Glutamatergic neuron (in vitro differentiated cells): ENCODE measurements around the gene ARHGAP6. TPM values are rescaled to one million over a fixed set of nuclear protein-coding genes. Genes with fewer than 3 reads are reported as not detected.
"Not testable (repeated sequence)": the region's sequence is repeated elsewhere in the genome, so short reads cannot be mapped to it uniquely, and the experiment has no call there.

ENCODE experiments used
- DNase-seq: peaks from one replicate; pipeline ENCODE4 v3.0.0; 2022
- H3K27ac Mint-ChIP-seq: one replicate; pipeline ENCODE4 v1.8.0; 2020; ENCODE audit warnings: mild to moderate bottlenecking, mixed read lengths, inconsistent platforms; ENCODE audit not compliant: unreplicated experiment
- H3K27me3 Mint-ChIP-seq: one replicate; pipeline ENCODE4 v1.8.0; 2020; ENCODE audit warnings: mild to moderate bottlenecking, moderate library complexity, mixed read lengths, inconsistent platforms; ENCODE audit not compliant: unreplicated experiment
- H3K36me3 Mint-ChIP-seq: one replicate; pipeline ENCODE4 v1.8.0; 2020; ENCODE audit warnings: mild to moderate bottlenecking, mixed read lengths, inconsistent platforms; ENCODE audit not compliant: unreplicated experiment
- H3K4me1 Mint-ChIP-seq: one replicate; pipeline ENCODE4 v1.8.0; 2020; ENCODE audit warnings: mild to moderate bottlenecking, low read depth, mixed read lengths, inconsistent platforms; ENCODE audit not compliant: unreplicated experiment
- H3K4me3 Mint-ChIP-seq: one replicate; pipeline ENCODE4 v1.8.0; 2020; ENCODE audit warnings: mild to moderate bottlenecking, mixed read lengths, inconsistent platforms; ENCODE audit not compliant: unreplicated experiment
- H3K9me3 Mint-ChIP-seq: one replicate; pipeline ENCODE4 v1.8.0; 2020; ENCODE audit warnings: mild to moderate bottlenecking, moderate library complexity, mixed read lengths, inconsistent platforms; ENCODE audit not compliant: unreplicated experiment
- CTCF ChIP-seq: fragments of 200-600 bp; sonication (generic); IDR thresholded peaks from one replicate; pipeline ENCODE4 v1.5.0; 2021; ENCODE audit not compliant: partially characterized antibody, unreplicated experiment
- total RNA-seq: library from RNA; stranded (reverse); fragmentation: NEBNext Ultra II Directional; extraction: Animal tissue kit (Norgen Biotek cat#: 25700); gene quantifications from one replicate; pipeline ENCODE4 v1.2.1, GENCODE V29; 2021; ENCODE audit not compliant: unreplicated experiment

The ARHGAP6 gene
- total RNA-seq, 1 donor from 2014 or later, result 3.6 TPM

DNA sequence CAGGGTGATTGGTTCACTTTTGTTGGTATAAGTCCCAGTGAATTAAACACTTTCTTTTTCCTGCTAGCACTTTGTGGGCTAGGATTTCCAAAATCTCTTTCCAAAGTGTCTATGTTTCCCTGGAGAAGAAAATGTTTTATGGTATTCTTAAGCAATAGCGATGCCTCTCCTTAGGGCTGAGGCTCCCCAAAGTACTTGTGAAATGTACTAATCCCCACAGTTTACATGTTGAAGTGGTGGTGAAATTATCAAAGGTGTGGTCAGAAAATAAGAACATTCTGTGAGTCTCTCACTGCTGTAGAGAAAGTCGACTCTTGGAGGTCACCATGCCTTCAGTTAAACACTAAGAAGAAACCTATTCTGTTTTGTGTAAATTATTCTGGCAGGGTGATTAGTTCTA lies 424.0 kb downstream of the ARHGAP6 start:
- H3K27me3 Mint-ChIP-seq, result no peaks in the 10 kb centered on the region
- no peaks in the 10 kb centered on the region for H3K9me3 Mint-ChIP-seq
- TF ChIP-seq CTCF, result no peak
- no peaks in the 10 kb centered on the region for H3K4me1 Mint-ChIP-seq
- DNase-seq, result no peak
- no peak overlapping the region for H3K27ac Mint-ChIP-seq
- no peak overlapping the region for H3K4me3 Mint-ChIP-seq
- no peaks in the 10 kb centered on the region for H3K36me3 Mint-ChIP-seq

GRCh38 chrX:11239230-11239629 lies 426.5 kb downstream of the ARHGAP6 start:
- no peak for DNase-seq
- no peaks in the 10 kb centered on the region for H3K36me3 Mint-ChIP-seq
- no peaks in the 10 kb centered on the region for H3K4me1 Mint-ChIP-seq
- H3K9me3 Mint-ChIP-seq, result no peaks in the 10 kb centered on the region
- H3K4me3 Mint-ChIP-seq, result no peak overlapping the region
- no peak overlapping the region for H3K27ac Mint-ChIP-seq
- TF ChIP-seq CTCF, result no peak
- no peaks in the 10 kb centered on the region for H3K27me3 Mint-ChIP-seq

DNA sequence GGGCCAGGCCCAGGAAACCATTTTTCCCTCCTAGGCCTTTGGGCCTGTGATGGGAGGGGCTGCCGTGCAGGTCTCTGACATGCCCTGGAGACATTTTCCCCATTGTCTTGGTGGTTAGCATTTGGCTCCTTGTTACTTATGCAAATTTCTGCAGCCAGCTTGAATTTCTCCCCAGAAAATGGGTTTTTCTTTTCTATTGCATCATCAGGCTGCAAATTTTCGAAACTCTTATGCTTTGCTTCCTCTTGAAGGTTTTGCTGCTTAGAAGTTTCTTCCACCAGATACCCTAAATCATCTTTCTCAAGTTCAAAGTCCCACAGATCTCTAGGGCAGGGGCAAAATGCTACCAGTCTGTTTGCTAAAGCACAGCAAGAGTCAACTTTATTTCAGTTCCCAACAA lies 430.3 kb downstream of the ARHGAP6 start:
- not testable (repeated sequence) for DNase-seq, H3K4me1 Mint-ChIP-seq, H3K9me3 Mint-ChIP-seq, H3K36me3 Mint-ChIP-seq, H3K4me3 Mint-ChIP-seq, H3K27me3 Mint-ChIP-seq, H3K27ac Mint-ChIP-seq

DNA sequence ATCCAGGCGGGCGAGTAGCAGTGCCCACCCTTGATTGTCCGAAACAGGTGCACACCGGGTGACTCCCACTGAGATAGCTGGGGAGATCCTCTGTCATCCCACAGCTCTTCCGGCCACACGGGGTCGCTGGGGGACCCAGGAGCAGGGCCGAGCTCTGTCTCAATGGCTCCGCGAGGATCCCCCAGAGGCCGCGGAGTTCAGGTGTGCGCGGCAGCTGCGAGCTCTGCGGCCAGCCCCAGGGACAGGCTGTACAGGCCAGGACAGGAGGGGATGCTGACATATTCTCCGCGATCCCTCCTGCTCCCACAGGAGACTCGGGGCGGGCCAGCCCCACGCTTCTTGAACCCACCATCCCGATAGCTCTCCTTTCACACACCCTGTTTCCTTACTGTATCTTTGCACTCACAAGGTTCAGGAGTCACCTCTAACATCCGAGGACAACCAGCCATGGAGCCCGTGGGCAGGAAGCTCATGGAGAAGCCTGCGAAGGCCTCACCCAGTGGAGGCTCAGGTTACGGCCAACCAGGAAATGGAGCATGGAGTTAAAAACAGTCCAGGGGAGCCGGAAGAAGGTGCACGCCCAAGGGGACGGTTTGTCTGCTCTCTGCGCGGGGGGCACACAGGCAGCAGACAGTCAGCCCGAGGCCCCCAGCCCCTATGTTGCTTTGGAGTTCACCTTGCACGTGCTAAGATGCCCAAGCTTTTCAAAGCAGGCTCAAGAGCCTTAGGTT lies 450.4 kb downstream of the ARHGAP6 start:
- no peaks in the 10 kb centered on the region for H3K9me3 Mint-ChIP-seq
- DNase-seq, result no peak
- H3K36me3 Mint-ChIP-seq, result no peaks in the 10 kb centered on the region
- no peak overlapping the region for H3K4me3 Mint-ChIP-seq
- no peak overlapping the region for H3K27ac Mint-ChIP-seq
- TF ChIP-seq CTCF, result no peak
- no peaks in the 10 kb centered on the region for H3K27me3 Mint-ChIP-seq
- no peaks in the 10 kb centered on the region for H3K4me1 Mint-ChIP-seq

DNA sequence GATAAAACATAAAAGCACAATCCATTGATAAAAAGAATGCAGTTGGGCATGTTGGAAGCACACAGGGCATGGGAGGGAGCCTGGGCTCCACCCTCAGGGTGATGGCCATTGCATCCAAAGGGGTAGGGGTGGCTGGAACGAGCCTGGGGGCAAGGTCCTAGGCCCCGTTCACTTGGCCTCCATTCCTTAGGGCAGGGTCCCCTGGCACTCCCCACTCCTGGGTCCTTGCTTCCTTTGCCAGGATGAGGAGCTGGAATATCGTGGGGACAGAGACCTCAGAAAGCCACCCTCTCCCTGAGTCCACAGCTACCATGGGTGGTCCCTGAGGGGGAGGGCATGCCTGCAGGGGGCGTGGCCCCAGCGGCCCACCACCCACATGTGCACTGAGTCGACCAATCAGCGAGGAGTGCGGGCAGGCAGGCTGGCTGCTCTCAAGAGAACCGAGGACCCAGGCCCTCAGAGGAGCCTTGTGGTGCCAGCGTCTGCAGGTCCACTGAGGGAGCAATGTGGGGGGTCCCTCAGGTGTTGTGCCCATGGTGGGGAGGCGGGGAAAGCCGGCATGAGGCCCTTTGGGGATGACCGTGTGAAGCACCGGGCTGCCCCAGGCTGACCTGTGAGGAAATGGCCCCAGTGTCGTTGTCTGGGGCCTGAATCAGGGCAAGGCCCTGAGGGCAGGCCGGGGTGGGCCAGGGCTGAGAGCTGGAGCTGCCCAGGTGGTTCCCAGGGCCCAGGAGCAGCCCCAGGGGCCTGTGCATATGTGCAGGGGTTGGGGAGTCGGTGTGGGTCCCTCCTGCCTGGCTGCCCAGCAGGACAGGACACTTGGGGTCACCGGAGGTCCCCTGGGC lies 451.2 kb downstream of the ARHGAP6 start:
- H3K4me3 Mint-ChIP-seq, result no peak overlapping the region
- no peaks in the 10 kb centered on the region for H3K36me3 Mint-ChIP-seq
- no peaks in the 10 kb centered on the region for H3K27me3 Mint-ChIP-seq
- no peak overlapping the region for H3K27ac Mint-ChIP-seq
- H3K9me3 Mint-ChIP-seq, result no peaks in the 10 kb centered on the region
- no peaks in the 10 kb centered on the region for H3K4me1 Mint-ChIP-seq
- DNase-seq, result no peak
- no peak for TF ChIP-seq CTCF
